Prostate gland (tissue), 2 donors: ENCODE results near the gene RASSF8. TPM values are rescaled to one million over a fixed set of nuclear protein-coding genes. Genes with fewer than 3 reads are reported as not detected.
"Not testable (repeated sequence)": the region's sequence is repeated elsewhere in the genome, so short reads cannot be mapped to it uniquely, and the experiment has no call there.

Experiments
- DNase-seq: peaks from one replicate; pipeline ENCODE4 v3.0.0-alpha.2; 2019; ENCODE audit warnings: low spot score
- H3K27ac ChIP-seq, 2 donors: fragments of 200-600 bp; sonication (generic); 2 replicates each; pipeline ENCODE4 v1.5.1; 2017 to 2019
- H3K27me3 ChIP-seq: fragments of 200-600 bp; sonication (generic); replicated peaks from 2 replicates; pipeline ENCODE4 v1.5.1; 2019; ENCODE audit not compliant: insufficient read depth
- H3K36me3 ChIP-seq, 2 donors: fragments of 200-600 bp; sonication (generic); 1 replicate in 1 of 2; 2 replicates in 1 of 2; pipeline versions ENCODE4 v1.5.1 to v1.8.1; 2017 to 2019
- H3K4me1 ChIP-seq: fragments of 200-600 bp; sonication (generic); replicated peaks from 2 replicates; pipeline ENCODE4 v1.5.1; 2019
- H3K4me3 ChIP-seq, 2 donors: fragments of 200-600 bp; sonication (generic); 2 replicates each; pipeline ENCODE4 v1.5.1; 2017 to 2019
- H3K9me3 ChIP-seq: fragments of 200-600 bp; sonication (generic); 2 replicates; pipeline ENCODE4 v1.5.1; 2017
- CTCF ChIP-seq, 4 experiments: fragments of 200-600 bp in 2 of 4; fragments of 450-650 bp in 2 of 4; sonication (generic) in 2 of 4; IDR thresholded peaks; 1 replicate in 3 of 4; 2 replicates in 1 of 4; pipeline ENCODE4 v1.5.1; 2016 to 2019; ENCODE audit warnings: antibody characterized with exemption in 4 of 4, mild to moderate bottlenecking in 2 of 4, moderate library complexity in 2 of 4
- POLR2A ChIP-seq: fragments of 450-650 bp; IDR thresholded peaks from one replicate; pipeline ENCODE4 v1.6.1; 2016; ENCODE audit warnings: antibody characterized with exemption, mild to moderate bottlenecking
- POLR2AphosphoS5 ChIP-seq: sonication (generic); formaldehyde crosslinking; IDR thresholded peaks from one replicate; pipeline ENCODE4 v1.6.1; 2017; ENCODE audit warnings: antibody characterized with exemption
- WGBS: methylation state at CpG from one replicate; pipeline ENCODE4 v1.1.5; 2018; 5-methylcytosine and 5-hydroxymethylcytosine counted together
- intact Hi-C: fragments of 100-400 bp; cut with DNase I; formaldehyde crosslinking; loops from one replicate; pipeline ENCODE4 v1.14.2; 2022
- total RNA-seq, 2 donors: library from RNA; depleted of rRNA; stranded (reverse); fragments of >200 nt; gene quantifications; one replicate each; pipeline ENCODE4 v1.1.0, GENCODE V29; 2016

Gene RASSF8
- total RNA-seq, 2 donors from 2014 or later = 26.0 to 62.1 TPM

DNA sequence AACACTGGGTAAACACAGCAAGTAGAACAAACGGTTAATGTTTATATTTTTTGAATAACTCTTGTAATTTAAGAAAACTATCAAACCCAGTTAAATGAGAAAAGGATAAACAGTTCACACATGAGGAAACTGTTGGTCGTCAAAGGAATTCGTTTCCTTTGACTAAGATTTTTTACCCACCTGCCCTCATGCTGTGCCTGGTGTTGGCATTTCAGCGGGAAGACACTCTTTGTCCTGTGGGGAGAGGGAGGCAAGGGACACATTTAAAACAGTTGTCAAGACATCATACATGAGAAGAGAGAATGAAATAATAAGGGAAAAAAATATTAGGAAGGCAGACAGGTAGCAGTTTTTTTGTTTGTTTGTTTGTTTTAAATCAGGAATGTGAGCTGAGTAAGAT lies 95.9 kb downstream of the RASSF8 start:
- intact Hi-C loops = no loop called here
- H3K36me3 ChIP-seq = no peaks in the 10 kb centered on the region
- DNase-seq = no peak
- no peaks in the 10 kb centered on the region for H3K4me1 ChIP-seq
- no peaks in the 10 kb centered on the region for H3K27me3 ChIP-seq
- no peak for TF ChIP-seq POLR2AphosphoS5
- no peak for TF ChIP-seq CTCF (IDR thresholded peaks at IDR 0.05)
- no peak for TF ChIP-seq POLR2A
- H3K27ac ChIP-seq = no peak overlapping the region
- 50% methylated on average over 4 of the region's 4 CpGs for WGBS
- H3K9me3 ChIP-seq = no peaks in the 10 kb centered on the region
- no peak overlapping the region for H3K4me3 ChIP-seq

DNA sequence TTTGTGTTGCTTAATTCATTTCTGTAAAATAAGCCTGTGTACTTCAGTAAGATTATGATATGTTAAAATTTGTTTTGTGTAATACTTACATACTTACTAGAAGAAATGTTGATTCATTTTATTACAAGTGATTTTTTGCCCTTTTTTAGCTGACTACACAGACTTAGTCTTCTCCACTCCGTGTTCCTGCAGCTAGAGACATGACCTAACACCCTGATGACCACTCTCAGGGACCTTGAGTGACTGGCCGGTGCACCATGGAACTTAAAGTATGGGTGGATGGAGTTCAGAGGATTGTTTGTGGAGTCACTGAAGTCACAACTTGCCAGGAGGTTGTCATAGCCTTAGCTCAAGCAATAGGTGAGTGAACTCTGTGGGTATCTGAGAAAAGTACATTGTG lies 96.6 kb downstream of the RASSF8 start:
- Histone ChIP-seq H3K36me3 (no peaks in the 10 kb centered on the region), H3K27ac (no peak overlapping the region), H3K27me3 (no peaks in the 10 kb centered on the region), H3K4me3 (no peak overlapping the region), H3K4me1 (no peaks in the 10 kb centered on the region), H3K9me3 (no peaks in the 10 kb centered on the region)
- DNase-seq = no peak
- no peak for TF ChIP-seq POLR2AphosphoS5
- TF ChIP-seq CTCF (IDR thresholded peaks at IDR 0.05) = no peak
- TF ChIP-seq POLR2A = no peak
- intact Hi-C loops = no loop called here
- WGBS = 83% methylated on average over 2 of the region's 2 CpGs

GRCh38 chr12:26056335-26056734 lies 97.9 kb downstream of the RASSF8 start:
- 47% methylated on average over 1 of the region's 1 CpG for WGBS
- Histone ChIP-seq H3K4me3 (no peak overlapping the region), H3K27ac (no peak overlapping the region), H3K4me1 (no peaks in the 10 kb centered on the region), H3K36me3 (no peaks in the 10 kb centered on the region), H3K27me3 (no peaks in the 10 kb centered on the region), H3K9me3 (no peaks in the 10 kb centered on the region)
- intact Hi-C loops = no loop called here
- peak; percentile 8 for DNase-seq
- no peak for TF ChIP-seq POLR2A
- peak; percentile 36 for TF ChIP-seq POLR2AphosphoS5

GRCh38 chr12:26057271-26057670 lies 98.8 kb downstream of the RASSF8 start:
- H3K27ac ChIP-seq, intact Hi-C loops, H3K27me3 ChIP-seq, H3K4me1 ChIP-seq, DNase-seq, H3K36me3 ChIP-seq, H3K9me3 ChIP-seq, H3K4me3 ChIP-seq: not testable (repeated sequence)
- WGBS = 97% methylated on average over 6 of the region's 6 CpGs

DNA sequence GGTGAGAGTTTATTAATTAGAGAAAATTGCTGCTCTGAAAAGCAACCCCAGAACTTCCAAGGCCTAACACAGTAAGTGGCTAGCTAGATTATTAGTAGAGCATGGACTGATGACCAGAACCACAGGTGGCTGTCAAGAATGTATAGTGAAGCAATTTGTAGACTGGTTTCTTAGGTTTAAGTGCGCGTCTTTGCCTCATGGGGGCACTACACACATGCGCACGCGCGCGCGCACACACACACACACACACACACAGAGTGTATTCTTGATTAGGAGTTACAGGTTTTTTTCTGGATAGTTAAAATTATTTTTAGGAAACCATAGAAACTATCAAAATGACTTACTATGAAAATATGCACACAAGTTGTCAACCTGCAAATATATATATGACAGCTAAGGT lies 99.8 kb downstream of the RASSF8 start:
- no peak for TF ChIP-seq CTCF (IDR thresholded peaks at IDR 0.05)
- no peak for TF ChIP-seq POLR2A
- TF ChIP-seq POLR2AphosphoS5 = no peak
- no peaks in the 10 kb centered on the region for H3K4me1 ChIP-seq
- no peaks in the 10 kb centered on the region for H3K9me3 ChIP-seq
- no peaks in the 10 kb centered on the region for H3K36me3 ChIP-seq
- no peaks in the 10 kb centered on the region for H3K27me3 ChIP-seq
- H3K27ac ChIP-seq = no peak overlapping the region
- DNase-seq = no peak
- H3K4me3 ChIP-seq = no peak overlapping the region
- 95% methylated on average over 8 of the region's 8 CpGs for whole genome bisulfite sequencing
- intact Hi-C loops = no loop called here

- WGBS = 44% methylated on average over 1 of the region's 1 CpG
- TF ChIP-seq POLR2A (no peak), CTCF (IDR thresholded peaks at IDR 0.05) (no peak), POLR2AphosphoS5 (no peak)
- H3K27me3 ChIP-seq = no peaks in the 10 kb centered on the region
- intact Hi-C loops = no loop called here
- no peaks in the 10 kb centered on the region for H3K36me3 ChIP-seq
- no peaks in the 10 kb centered on the region for H3K4me1 ChIP-seq
- H3K4me3 ChIP-seq = no peak overlapping the region
- no peaks in the 10 kb centered on the region for H3K9me3 ChIP-seq
- no peak overlapping the region for H3K27ac ChIP-seq
- DNase-seq = no peak
These were observed 100.3 kb downstream of the RASSF8 start for GRCh38 chr12:26058818-26059217.
